Fibroblast of villous mesenchyme (primary cell): ENCODE measurements around the gene ZBED2. TPM values are rescaled to one million over a fixed set of nuclear protein-coding genes. Genes with fewer than 3 reads are reported as not detected.

Experiments used
- DNase-seq: peaks from one replicate; pipeline ENCODE4 v3.0.0-alpha.2; 2010; ENCODE audit warnings: low read depth
- H3K4me3 ChIP-seq: 2 replicates; pipeline ENCODE4 v1.5.1; 2011; ENCODE audit warnings: low read depth, mild to moderate bottlenecking, low read length
- CTCF ChIP-seq: IDR thresholded peaks from 2 replicates; pipeline ENCODE4 v1.5.1; 2012; ENCODE audit warnings: low read depth, mild to moderate bottlenecking, low read length; ENCODE audit not compliant: insufficient read depth
- total RNA-seq: library from RNA; depleted of rRNA; stranded (reverse); fragments of >200 nt; gene quantifications from 2 replicates; pipeline ENCODE4 v1.2.3, GENCODE V29; 2012

The ZBED2 gene
- total RNA-seq, 1 donor, result not detected

GRCh38 chr3:111547631-111548030 lies 47.5 kb downstream of the ZBED2 start:
- DNase-seq, result no peak
- no peak for TF ChIP-seq CTCF
- H3K4me3 ChIP-seq, result no peak overlapping the region

GRCh38 chr3:111545349-111545748 lies 49.8 kb downstream of the ZBED2 start:
- no peak overlapping the region for H3K4me3 ChIP-seq
- no peak for DNase-seq
- TF ChIP-seq CTCF, result no peak

Other genes starting within 250 kb of the ZBED2 start
- gene CD96, start 53.1 kb downstream of the ZBED2 start, total RNA-seq, result 0.32 TPM in 1 of 2 replicates, not detected in the other
- gene PLCXD2, start 79.3 kb upstream of the ZBED2 start, total RNA-seq, result 0.97 and 1.7 TPM in 2 replicates